NOMO-1 treated with DMSO at 0.1 percent for 48 hours (cell line): ENCODE data around the gene SELENOS.

ENCODE experiments used
- DNase-seq: peaks from one replicate; lab custom pipeline; 2025; ENCODE audit not compliant: unreplicated experiment; lab: John Stamatoyannopoulos, UW

Gene SELENOS

DNA sequence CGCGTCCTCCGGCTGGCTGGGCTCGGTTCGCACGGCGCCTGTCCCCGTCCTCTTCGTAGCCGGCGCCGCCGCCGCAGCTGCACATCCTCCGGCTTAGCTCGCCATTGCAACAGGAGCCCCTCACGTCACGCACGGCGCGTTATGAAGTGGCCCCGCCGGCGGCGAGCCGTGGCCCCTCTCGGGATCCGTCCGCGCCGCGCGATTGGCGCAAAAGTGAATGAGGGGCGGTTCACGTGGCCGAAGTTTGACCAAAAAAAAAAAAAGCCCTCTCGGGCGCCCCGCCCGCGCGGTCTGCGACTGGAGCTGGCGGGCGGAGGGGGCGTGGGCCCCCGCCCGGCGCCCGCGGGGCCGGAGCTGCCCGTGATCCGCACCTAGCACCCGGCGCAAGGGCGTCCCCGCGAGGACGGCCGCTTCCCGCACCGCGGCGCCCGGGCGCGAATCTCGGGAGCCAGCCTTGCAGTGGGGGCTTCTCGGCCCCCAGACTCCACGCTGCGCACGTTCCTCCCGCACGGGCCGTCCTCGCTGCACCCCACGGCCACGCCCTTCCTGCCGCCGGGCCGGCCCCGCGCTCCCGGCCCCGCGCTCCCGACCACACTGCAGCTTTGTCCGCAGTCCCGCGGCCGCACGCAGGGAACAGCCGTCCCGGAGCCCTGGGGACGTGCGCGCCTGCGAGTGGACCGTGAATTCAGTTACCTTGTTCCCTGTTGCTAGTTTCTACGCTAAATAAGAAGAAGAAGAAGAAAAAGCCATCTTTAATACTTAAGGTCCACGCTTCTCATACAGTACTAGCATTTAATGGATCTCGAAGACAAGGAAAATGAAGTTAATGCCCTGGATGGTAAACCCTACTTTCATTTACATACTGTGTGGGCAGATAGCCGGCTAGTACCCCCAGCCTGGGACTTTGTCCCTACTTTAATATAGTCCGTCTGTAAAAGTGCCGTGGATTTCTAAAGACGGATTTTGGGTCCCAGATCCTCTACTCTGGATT lies 25.2 kb downstream of the SELENOS start, which contains the start of gene CHSY1:
TSS of gene CHSY1 (minus strand) at position 219 of the 991 bp plus-strand sequence. CDS start 592 bp downstream, outside the sequence.
- DNase-seq = peak; percentile 91

DNA sequence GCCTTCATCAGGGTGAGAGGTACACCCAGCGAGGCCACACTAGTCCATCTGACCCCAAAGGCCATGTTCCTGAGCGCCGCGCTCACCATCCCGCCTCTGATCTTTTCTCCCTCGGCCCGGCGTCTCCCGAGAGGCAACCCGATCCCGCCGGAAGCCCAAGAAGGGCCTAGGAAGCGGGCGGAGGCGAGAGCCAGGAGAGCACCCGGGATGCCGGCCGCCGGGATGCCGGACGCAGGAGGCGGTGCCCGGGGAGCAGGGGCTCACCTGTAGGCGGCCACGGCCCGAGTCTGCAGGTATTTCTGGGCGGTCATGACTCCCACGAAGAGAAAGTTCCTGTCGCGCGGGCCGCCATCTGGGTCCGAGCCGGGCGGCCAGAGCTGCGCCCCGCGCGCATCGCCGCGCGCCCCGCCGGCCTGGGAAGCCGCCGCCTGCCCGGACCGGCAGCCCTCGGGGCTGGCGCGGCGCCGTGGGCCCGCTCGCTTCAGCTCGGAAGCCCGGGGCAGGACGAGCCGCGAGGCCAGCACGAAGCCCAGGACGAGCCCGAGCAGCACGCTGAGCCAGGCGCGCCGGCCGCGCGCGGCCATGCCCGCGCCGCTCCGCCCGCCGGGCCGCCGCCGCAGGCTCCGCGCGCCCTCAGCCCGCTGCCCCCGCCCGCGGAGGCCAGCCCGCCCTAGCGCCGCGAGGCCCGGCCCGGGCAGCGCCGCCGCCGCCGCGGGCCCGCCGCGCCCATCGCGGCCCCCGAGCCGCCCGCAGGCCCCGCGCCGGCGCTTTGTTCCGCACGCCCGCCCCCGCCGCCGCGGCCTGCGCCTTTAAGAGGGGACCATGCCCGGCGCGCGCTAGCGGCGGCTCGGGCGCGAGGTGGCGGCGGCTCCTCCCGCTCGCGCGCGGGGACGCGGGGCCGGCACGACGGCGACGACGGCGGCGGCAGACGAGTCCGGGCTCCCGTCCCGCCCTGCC lies 26.1 kb downstream of the SELENOS start:
- no peak for DNase-seq

DNA sequence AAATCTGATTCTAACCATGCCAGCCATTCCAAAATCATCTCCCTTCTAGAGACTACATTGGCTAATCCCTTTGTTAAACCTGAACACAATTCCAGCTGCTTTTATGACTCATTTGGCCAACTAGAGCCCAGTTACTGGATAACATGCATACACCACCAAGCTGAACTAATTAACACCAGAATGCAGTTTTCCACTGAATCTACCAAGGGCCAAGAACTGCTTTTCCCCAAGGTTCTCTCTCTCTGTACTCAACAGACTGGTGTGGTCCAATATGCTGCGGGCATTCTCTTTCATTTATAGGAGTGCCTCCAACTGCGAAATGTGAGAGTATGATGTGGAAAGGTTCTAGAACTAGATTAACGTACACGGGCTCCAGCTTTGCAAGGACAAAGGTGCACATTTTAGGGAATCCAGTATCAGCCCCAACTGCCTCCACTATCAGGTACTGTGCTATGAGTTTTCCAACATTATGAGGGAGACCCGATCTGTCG lies 26.9 kb downstream of the SELENOS start:
- DNase-seq = no peak

DNA sequence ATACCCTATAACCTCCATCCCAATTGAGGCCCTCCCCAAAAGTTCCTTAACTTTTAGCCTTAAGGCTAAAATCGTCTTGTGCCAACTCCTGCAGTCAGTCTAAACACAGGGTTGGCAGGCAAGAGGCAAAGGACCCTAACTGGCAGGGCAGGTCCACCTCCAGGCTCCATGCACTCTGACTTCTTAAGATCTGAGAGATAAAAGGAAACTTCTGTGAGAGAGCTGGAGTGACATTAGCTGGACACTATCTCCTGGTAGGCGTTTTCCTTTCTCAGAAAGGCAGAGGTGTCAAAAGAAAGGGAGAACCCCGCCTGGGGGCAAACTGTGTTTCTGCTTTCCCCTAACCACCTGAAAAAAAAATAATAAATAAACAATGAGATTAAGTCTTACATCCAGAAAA lies 29.0 kb downstream of the SELENOS start:
- no peak for DNase-seq

DNA sequence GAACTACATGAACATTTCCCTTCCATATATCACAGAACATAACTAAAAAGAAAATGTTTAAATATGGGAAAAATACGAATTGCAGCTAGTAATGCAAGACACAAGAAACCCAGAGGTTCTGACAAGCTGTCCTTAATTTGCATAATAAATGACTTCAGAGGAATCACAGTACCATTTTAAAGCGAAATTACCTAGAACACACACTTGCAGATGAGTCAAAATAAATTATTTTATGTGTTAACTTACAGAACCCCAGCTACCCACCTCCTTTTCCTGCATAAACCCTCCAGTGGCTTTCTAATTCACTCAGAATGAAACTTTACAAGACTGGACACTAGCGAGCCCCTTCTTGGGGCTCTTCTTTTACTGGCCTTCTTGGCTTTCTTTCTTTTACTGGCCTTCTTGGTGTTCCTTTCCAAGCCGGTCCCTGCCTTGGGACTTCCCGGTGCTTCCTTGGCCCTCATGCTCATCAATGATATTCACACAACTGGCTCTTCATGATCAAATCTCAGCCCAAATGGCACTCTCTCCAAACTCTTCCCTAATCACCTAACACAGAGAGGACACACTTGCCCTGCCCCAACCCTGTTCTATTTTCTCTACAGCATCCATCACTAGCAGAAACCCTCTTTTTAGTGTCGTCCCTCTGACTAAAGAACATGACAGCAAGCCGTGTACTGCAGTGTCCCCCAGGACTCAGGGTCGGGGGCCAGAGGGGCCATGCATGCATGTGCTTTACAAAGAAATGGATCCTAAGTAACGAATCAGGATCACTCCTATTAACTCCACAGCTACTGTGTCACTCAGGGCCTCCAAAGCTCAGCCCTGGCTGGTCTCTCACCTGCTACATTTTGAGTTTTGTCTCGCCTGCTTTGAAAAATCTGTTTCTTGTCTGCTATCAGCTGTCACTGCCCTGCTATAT lies 30.2 kb downstream of the SELENOS start:
- no peak for DNase-seq

DNA sequence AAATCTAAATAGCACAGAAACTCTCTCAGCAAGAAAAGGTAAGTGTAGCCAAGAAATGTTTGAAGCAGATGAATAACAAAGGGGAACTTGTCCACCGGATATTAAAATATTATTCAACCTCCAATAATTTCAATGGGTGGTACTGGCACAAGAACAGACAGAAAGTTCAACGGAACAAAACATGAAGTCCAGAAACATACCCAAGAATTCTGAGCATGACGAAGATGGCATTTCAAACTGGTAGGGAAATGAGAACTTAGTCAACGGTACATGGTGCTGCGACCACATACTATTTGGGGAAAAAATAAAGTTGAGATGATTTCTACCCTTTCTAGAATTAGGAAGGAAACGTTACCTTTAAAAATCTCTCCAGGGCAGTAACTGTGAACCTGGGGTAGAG lies 30.9 kb downstream of the SELENOS start:
- DNase-seq = no peak

DNA sequence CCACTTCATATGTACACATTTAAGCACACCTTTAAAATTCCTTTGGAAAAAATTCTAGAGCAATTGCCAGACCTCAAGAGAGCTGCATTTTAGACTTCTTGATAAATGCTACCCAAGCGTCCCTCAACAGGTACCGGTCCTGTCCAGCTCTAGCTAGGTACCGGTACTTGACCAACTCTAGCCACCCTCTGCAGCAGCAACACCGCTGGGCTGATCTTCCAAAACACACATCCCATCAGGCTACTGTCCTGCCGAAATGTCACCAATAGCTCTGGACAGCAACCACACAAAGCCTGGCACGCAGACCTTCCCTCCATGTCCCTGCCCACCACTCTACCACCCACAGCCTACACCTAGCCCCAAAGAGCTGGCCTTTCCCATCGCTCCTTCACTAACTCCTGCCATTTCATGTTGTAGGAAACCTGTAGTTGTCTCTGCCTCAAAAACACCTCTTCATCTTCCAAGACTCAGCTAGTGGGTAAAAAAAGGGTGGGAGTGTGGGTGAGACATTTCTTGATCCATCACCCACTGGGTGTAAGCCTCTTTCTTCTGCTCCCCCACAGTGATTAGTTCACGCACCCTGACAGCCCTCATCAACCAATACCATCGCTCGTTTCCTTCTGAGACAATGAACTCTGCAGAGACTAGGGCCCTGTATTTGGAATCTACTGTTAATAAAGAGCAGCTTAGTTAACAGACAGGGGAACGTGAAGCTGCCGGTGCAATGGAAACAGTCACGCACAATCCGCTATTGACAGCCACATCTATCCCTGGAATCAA lies 32.2 kb downstream of the SELENOS start:
- no peak for DNase-seq

DNA sequence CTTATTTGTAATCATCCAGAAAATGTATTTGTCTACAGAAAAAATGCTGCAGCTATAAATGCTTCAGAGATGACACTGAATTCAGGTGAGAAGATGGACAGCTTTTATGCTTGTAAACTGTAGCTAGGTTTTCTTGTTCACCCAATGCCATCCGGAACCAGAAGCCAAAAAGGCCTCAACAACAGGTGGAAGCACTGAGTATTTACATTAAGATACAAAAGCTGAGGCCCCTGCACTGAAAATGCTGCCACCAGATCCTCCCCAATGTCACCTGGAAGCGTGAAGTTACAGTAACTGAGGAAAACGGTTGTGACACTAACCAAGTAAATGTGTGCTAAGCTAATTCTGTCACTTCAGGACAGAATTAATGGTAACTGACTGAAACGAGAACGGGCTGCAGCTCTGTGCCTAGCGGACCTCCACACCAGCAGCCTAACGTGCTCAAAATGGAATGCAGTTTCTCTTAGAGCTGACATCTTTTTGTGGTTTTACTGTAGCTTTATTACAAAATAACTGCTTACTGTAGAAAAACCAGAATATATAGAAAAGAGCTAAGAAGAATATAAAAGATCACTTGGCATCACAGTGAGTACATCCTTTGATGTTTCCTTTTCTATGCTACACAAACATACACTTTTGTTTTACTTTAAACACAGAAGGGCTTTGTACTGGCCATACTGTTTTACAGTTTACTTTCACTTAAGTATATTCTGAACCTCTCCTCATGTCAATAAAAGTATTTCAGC lies 33.1 kb downstream of the SELENOS start:
- peak; percentile 38 for DNase-seq

DNA sequence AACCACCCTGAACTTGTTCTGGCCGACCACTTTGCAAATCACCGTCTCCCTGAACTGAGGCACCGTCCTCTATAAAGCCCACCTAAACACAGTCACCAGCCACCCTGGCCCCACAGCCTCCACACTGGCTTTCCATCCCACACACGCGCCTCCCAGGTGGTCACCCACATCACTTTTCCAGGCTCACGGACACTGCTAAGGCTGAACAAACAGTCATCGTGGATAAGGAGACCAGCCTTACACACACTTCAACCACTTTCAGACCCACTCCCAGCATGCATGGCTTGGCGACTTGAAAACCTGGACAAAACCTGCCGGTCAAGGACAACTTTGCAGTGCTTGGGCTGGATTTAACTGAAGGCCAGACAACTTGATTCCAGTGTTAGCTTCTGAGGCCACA lies 33.9 kb downstream of the SELENOS start:
- DNase-seq = no peak

DNA sequence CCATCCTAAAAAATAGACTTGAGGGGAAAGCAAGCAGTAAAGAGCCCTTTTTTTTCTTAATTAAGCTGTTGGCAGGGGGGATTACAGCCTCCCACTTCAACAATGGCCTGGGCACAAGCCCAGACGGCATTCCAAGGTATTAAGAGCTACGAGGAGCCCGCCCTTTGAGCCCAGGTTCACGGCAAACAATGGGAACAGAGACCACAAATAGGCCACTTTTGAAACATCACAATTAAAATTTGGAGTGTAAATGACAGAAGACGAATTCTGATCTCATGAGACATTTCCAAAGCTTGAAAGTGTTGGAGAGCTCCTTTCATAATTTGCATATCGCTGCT lies 34.3 kb downstream of the SELENOS start:
- DNase-seq = no peak

DNA sequence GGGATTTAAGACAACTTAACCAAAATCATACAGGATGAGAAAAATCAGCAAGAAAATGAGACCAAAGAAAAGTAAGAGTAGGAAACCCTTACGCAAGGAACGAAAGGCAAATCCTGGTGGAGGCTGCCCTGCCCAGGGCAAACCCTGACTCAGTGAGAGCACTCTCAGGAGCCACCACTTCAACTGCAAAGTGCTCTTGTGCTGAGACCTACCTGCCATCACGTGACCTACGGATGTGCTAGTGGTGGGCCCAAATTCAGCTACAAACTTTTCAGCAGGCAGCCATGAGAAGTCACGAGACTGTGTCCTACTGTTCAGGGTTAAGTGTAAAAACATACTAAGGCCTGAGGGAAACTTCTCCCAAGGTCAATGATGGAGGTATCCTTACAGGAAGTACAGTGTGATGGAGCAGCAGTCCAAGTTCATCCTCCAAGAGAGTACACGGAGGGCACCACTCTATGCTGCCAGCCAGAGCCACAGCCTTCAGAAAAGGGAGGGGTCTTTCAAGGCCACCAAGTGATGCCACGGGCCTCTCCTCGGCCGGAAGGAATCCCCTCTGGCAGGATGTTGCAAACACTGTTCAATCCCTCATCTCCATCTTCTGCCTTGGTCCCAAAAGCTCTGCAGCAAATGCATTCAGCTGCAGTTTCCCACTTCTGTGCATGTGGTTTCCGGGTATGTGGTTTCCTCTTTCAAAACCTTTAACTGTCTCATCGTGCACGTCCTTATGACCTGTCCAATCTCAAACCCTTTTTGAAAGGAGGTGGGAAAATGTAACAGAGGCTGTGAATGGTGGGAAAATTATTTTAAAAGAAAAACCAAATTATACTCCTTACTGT lies 34.9 kb downstream of the SELENOS start:
- peak; percentile 92 for DNase-seq

DNA sequence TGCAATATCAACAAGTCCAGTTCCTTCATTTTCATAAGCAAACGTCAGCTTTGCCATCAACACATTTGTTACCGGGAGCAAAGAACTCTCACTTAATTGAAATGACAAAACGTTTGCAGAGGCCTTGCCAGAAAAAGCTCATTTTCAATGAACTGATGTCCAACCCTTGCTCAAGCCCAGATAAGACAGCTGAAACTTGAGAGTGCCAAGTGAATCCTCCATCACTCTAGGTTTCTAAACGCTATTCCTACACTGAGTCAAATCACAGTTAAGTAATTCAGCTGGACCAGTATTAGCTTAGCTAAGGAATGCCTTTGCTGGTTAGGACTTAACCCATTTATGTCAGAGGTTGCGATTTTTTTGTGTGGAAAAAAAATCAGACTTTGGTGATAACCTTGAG lies 36.9 kb downstream of the SELENOS start:
- DNase-seq = peak; percentile 54

DNA sequence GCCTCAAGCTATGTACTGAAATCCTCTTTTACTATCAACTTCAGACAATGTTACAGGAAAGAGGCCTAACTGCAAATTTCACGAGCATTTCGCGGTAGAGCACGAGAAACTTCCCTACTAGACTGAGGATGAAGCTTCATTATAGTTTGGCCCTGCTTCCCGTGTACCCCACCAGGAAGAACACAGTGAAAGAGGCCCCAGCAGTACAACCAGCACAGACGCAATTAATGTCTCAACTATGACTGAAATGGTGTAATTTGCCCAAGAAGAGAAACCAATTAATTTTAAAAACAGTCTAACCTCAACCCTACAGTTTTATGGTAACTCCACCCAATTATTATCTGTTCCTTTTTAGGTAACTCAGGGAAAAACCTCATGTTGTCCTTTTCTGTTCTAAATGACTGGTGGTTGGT lies 37.6 kb downstream of the SELENOS start:
- peak; percentile 98 for DNase-seq

DNA sequence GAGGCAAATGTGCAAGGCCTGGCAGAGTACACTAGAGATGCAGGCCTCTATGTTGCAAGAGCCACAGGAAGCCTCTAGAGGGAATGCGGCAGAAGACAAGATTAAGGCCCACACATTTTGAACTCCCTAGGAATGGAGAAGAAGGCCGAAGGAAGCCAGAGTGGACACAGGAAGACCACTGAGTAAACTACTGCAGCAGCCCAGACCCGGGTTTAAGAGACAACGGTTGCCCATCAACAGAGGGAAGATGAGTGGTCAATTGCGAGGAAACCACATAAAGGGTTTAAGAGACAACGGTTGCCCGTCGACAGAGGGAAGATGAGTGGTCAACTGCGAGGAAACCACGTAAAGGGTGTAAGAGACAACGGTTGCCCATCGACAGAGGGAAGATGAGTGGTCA lies 40.0 kb downstream of the SELENOS start:
- DNase-seq = peak; percentile 69

DNA sequence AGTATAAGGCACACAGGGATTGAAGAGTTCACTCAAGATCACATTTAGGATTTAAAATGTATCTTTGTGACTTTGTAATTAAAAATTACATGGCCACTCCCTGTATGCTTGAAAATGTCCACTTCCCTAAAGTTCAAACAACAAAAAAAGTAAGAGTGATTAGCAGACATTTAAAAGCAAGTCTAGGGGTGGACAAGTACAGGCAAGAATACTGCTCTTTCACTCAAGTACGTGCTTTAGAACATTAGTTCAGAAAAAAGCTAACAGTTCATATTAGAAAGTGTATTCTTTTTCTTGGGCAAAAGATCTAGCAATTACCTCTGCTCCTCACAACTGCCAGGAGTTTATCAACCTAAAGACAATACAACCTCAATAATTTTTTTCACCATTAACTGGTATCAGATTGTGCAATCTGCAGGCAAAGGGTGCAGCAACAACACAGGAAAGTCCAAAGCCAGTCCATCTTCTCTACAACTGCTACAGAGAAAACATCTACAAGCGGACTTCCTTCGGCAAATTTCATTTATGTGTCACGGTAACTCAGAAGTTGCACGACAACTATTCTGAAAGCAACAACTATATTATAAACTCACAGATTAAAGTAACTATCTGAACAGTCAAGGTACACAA lies 43.5 kb downstream of the SELENOS start:
- DNase-seq = peak; percentile 36

DNA sequence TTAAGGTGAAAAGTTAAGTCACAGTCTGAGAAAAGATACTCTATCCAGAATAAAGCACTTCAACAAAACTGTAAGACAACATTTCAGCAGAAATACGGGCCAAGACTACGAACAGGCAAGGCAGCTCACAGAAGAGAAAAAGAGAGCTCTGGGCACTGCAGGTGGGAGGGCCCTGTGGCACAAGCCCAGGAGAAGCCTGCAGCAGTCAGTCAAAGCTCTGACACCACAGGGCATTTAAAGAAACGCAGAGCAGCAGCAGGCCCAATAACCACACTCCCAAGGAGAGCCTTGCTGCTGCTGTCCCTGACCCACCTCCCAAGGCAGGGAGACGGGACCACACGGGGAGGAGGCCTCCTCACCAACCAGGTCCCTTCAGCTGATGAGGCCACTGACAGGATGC lies 44.6 kb downstream of the SELENOS start:
- no peak for DNase-seq

DNA sequence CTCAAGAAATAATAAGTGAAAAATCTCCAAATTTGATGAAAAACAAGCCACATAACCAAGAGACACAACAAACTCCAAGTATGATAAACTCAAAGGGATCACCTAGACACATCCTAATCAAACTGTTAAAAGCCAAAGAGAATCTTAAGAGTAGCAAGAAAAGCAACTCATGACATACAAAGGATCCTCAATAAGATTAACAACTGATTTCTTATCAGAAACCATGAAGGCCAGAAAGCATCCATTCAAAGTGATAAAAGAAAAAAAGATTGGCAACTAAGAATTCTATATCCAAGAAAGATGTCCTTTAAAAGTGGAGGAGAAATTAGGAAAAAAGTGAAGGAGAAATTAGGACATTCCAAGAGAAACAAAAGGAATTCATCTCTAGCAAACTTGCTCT lies 49.0 kb downstream of the SELENOS start:
- no peak for DNase-seq

DNA sequence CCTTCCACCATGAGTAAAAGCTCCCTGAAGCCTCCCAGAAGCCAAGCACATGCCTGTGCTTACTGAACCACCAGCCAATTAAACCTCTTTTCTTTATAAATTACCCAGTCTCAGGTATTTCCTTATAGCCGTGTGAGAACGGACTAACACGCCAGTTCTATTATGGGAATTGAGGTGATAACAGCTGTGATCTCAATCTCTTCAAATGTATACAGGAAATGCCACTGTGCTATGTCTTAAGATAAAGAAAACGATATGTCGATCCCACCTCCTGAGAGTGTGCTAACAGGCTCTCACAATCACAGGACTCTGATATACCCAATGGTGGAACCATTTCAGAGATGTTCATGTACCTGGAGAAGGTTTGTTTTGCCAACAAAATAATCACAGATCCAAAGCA lies 51.6 kb downstream of the SELENOS start:
- no peak for DNase-seq
